Stimulated activated CD4-positive, alpha-beta T cell treated with anti-CD3 and anti-CD28 coated beads, Interleukin-4, amount 100 ng/mL, for 1 hour (primary cell): ENCODE data around the gene NHSL2.
A peak's percentile ranks its signal among the peaks of the same experiment; 100 is the strongest.
"Not testable (repeated sequence)": the region's sequence is repeated elsewhere in the genome, so short reads cannot be mapped to it uniquely, and the experiment has no call there.

Experiments
- DNase-seq: peaks from one replicate; pipeline ENCODE4 v3.0.0-alpha.2; 2020

NHSL2 gene

GRCh38 chrX:71927040-71927439, 16.4 kb downstream of the NHSL2 start:
- no peak for DNase-seq

DNA sequence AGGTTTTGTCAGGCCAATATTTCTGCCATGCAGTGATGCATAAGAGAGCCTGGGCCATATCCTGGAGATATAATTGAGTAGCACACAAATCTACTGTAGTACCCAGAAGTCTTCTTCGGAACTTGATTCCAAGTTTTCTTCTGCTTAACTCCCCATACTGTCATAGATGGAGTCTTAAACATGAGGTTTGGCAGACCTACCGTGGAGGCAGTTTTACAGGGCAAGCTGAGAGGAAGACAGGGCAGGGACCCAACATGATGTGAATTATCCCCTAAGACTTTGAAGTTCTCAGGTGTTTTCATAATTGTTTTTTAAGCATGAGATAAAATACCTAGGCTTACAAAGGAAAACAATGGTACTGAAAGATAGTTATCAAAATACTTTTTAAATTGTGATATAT, 18.2 kb downstream of the NHSL2 start:
- no peak for DNase-seq

GRCh38 chrX:71930298-71930697, 19.7 kb downstream of the NHSL2 start:
- no peak for DNase-seq

DNA sequence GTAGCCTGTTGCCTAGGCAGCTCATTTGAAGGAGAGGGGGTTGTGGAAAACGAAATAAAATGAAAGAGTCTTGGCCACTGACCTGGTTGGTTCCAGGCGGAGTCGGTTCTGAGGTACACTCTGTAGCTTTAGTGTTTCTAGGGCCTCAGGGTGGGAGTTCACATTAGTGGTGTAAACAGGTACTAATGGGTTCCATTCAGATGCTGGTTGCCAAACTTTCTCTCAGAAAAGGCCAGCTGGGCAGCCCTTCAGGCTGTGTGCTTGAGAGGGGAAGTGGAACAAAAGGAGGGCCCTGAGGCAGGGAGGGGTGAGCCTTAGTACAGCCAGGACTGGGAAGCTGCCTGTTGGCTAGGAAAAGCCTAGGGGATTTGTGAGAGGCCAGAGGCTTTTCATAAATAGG, 24.8 kb downstream of the NHSL2 start:
- DNase-seq = no peak

DNA sequence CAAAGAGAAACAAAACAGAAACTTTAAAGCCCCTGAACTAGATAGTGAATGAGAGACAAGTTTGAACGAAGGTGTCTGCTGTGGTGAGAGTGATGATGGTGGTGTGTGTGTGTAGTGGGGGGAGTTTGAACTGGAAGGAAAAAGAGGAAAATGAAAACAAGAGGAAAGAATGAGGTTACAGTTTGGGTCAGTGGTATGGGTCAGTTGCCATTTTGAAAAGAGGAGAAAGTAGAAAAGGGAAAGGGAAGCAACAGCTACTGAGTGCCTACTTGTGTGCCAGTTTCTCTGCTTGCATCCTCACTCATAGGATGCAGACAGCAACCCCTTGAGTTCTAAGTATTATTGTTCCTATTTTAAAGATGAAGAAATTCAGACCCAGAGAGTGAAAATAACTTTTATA, 26.0 kb downstream of the NHSL2 start:
- no peak for DNase-seq

DNA sequence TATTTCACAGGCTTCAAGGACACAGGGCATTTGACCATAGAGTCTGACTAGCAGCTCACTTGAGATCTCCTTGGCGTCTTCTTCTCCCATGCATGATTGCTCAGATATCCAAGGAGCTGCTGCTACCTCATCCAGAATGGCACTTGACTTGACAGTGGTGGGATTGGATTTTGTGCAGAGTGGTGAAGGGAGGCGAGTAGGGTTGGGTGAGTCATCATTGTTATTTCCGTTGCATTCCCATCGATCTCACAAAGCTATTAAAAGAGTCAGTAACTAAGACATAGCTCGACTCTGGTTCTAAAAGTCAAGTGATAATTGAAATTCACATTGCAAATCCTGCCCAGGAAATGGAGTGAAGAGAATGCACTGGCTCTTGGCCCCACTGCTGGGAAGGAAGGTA, 27.7 kb downstream of the NHSL2 start:
- no peak for DNase-seq

GRCh38 chrX:71941145-71941544, 30.5 kb downstream of the NHSL2 start:
- DNase-seq = no peak

DNA sequence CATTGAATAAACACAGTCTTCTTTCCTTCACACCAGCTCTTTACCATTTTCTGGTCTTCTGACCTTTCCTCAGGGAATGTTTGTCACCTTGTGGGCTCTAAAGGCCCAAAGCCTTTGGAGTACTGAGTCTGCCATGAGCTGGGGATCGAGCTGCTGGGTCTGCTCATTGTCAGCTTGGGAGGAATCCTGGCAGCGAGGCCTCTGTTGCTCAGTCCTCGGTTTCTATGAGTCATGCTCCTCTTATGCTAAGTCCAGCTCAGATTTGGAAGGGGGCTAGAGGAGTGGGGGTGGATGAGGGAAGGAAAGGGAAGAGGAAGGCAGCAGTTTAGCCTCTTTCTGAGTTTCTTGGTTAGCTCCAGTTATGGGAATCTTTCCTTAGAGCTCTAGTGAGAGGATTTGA, 31.1 kb downstream of the NHSL2 start:
- no peak for DNase-seq

GRCh38 chrX:71944369-71944768, 33.7 kb downstream of the NHSL2 start:
- no peak for DNase-seq

DNA sequence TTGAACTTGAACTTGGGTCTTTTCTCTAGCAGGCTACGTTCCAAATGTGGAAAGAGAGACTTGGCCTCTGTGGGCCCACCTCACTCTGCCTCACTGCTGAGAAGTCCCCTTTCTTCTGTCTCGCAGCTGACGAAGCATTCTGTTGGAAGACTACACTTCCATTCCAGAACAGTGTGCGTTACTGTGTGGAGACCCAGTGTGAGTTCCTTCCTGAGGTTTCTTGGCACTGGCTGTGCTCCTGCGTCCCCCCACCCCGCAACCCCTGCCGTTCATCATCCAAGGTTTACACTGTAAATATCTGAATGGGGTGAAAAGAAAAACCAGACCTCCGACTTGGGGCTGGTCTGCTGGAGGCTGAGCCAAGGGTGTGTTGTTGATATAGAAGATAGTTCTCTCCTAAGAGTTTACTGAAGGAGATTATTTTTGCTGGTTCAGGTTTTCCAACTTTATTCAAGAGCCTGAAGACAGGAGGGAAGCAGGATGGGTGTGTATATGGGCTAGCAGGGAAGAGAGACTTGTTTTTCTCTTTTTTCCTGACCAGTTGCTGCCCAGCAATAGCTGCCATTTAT, 34.7 kb downstream of the NHSL2 start:
- no peak for DNase-seq

DNA sequence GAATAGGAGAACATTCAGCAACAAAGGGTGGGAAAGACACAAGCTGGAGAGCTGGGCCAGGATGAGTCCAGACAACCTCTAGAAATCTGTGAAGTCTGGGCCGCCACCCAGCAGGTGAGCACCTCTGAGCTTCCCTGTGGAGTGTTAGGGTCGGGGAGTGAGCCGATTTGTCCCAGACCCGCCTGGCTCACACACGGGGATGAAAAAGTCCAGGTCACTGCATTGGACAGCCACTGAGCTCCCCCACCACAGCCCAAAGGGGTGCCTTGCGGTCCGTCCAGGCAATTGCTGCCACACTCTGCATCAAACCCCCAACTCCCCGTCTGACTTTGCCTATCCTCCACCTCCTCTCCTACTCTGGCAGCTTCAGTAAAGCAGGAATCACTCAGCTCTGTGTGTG, 38.7 kb downstream of the NHSL2 start:
- no peak for DNase-seq

DNA sequence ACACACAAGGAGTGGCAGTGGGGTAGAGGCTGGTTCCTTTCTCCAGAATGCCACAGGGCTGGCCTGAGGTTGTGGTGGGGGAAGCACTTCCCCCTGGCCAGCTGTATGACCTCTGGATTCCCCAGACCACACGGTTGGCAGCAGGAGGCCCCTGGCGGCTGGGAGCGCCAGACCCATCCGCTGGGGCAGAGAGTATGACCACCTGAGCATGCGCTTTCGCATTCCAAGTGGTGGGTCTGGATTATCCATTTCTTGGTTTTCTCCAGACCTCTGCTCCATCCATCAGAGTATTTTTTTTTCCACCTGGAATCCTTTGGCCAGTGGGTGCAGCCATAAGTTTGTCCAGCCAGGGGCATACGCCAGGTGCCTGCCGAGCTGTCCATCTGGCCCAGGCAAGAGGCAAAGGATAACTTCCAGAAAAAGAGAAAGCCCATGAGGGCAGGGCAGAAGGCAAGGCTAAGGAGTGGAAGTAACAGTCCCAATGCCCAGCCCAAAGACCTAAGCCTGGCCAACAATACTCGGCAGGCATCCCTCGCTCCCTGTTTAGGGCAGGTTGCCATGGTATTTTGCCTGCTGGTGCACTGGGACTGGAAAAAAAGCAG, 39.3 kb downstream of the NHSL2 start:
- DNase-seq = no peak

GRCh38 chrX:71953391-71953790, 42.7 kb downstream of the NHSL2 start:
- DNase-seq = no peak

- DNase-seq = no peak
These were observed 43.3 kb downstream of the NHSL2 start for GRCh38 chrX:71953946-71954345.

DNA sequence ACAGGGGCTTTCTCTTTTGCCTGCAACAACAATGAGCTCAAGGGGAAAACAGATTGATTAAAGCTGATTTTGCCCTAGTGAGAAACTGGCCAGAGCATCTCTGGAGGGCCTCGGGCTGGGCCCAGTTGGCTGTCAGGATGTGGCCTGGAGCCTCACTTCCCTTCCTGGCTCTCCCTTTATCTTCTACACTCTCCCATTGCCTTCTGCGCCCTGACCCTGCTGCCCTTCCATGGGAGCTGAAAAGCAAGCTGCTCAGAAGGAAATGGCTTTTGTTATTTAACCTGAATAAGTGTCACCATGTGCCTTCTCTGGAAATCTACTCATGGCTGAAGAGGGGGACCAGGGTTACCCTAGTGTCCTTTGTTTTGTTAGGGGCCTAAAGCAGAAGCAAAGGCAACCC, 43.8 kb downstream of the NHSL2 start:
- no peak for DNase-seq

DNA sequence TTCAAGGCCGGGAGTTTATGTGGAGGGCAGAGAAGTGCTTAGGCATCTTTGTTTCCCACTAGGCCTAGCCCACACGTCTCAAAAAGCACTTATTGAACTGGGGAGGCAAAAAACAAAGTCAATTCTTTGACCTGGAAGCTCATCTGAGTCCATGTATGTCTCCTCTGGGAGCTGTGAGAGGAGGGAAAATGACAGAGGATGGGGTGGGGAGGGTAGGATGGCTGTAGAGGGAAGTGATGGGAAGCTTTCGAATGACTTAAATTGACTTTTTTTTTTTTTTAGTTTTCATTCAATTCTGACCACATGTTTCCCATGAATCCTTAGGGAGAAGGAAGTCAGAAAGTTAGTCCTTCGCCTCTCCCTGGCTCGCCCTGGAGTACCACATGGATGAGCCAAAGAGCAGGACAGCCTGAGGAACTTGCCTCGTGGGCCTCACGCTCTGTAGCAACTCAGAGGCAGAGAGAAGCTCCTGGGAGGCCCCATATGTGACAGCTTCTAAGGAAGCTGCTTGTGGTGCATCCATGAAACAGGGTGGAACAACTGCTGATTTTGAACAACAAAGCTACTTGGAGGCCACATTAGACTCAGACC, 45.0 kb downstream of the NHSL2 start:
- no peak for DNase-seq

DNA sequence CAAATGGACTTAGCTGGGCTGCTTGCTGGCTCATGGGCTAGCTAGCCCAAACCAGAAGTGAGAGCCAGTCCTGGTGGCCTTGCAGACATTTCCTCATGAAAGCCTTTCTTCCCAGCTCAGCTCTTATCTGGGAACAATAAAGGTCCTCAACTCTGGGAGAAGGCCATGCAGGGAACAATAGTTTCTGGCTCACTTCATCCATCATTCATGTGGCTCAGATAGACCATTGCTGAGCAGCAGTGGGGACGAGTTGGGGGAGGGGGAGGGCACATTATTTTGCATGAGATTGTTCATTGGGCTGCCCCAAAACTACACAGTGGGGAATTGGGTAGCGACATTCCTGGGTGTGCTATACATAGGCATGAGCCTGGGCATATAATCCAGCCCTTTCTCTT, 47.6 kb downstream of the NHSL2 start:
- DNase-seq = no peak

GRCh38 chrX:71964184-71964583, 53.5 kb downstream of the NHSL2 start:
- DNase-seq = not testable (repeated sequence)

GRCh38 chrX:71974916-71975315, 64.3 kb downstream of the NHSL2 start:
- DNase-seq = no peak

- no peak for DNase-seq
These were observed 66.1 kb downstream of the NHSL2 start for GRCh38 chrX:71976753-71977152.

DNA sequence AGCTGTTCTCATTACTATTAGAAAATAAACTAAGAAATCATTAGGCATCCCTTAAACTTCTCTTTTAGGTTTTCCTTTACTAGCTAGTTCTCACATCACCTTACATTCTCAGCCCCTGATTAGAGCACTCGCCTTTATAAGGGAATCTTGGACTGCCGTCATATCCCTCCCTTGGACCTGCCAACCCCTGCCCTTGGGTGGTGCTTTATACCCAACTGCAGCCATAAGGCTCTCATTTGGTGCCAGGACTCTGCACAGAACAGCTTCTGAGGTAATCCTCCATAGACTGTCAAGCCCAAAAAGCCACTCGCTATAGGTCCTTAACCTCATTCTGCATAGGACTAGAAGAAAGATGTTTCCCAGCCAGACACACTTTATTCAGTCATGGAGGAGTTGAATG, 67.5 kb downstream of the NHSL2 start:
- no peak for DNase-seq

DNA sequence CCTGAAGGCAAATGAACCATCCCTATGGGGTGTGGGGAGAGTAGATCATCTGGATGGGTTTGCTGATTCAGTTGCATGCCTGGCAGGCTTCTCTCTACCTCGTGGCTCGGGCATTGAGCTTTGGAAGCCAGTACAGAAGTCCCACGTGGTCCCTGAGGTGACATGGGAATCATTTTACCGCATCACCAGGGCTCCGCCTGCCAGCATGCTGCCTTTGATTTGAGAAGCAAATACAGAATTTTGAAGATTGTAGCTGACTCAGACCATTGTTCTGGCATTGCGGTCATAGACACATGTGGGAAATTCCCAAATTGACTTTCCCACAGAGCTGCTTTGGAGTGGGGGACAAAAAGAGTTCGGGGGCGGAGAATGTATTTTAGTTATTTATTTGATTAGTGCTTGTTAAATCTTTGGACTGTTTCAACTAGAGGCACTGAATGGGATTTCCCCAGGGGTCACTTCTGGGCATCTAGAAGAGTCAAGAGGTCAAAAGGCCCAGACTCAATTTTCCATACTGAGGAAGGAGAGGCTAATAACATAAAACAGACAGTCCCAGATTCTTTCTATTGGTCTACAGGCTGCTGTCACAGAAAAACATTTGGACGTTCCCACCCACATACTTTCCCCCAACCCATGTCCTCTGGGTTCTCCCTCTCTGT, 79.3 kb downstream of the NHSL2 start:
- no peak for DNase-seq

DNA sequence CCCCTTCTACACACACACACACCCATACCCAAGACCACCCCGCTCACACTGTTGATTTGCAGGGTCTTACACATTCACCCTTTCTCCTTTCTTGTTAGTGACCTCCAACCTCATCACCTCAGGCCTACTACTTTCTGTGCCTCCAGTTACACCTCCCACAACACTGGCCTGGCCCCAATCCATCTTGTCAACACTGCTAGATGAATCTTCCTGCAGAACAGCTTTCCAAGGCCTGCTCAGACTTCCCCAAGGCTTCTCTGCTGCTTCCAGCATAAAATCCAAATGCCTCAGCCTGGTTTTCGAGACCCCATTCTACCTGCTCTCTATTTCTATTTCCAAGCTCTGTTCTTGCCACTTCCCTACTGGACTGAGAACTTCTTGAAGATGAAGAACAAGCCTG, 79.9 kb downstream of the NHSL2 start:
- DNase-seq = no peak

- DNase-seq = no peak
These were observed 80.5 kb downstream of the NHSL2 start for GRCh38 chrX:71991164-71991563.

- peak; percentile 2 for DNase-seq
These were observed 82.1 kb downstream of the NHSL2 start for GRCh38 chrX:71992711-71993110.
